K562 (cell line): ENCODE data around the gene DGUOK. TPM values are rescaled to one million over a fixed set of nuclear protein-coding genes. Genes with fewer than 3 reads are reported as not detected.

Experiments
- ATAC-seq: fragments of 200-7000 bp; cut with Tn5 transposase; 3 replicates; pipeline ENCODE4 v1.9.1; 2020; ENCODE audit warnings: moderate library complexity
- BruUV-seq: library from RNA; stranded (reverse); fragments of 400-500 nt; replicated peaks from 2 replicates; lab custom pipeline; 2021; lab: Mats Ljungman, UMichigan
- CTCF ChIA-PET: fragments of 300-600 bp; formaldehyde crosslinking; extraction: SDS; loops from one replicate; lab custom pipeline; 2021; ENCODE audit warnings: low intra/inter-chr PET ratio; lab: Yijun Ruan, JAX
- POLR2A ChIA-PET: fragments of 300-600, 350-650 bp; sonication (Branson Sonifier 250); formaldehyde crosslinking; extraction: SDS; loops from one replicate; lab custom pipeline; 2021; ENCODE audit warnings: antibody characterized with exemption, inconsistent platforms; lab: Yijun Ruan, JAX
- DNase-seq, 4 experiments: peaks; one replicate each; pipeline versions ENCODE4 v3.0.0 to v3.0.0-alpha.2; 2011 to 2018; ENCODE audit warnings: low spot score in 3 of 4, mixed read lengths in 3 of 4; ENCODE audit errors: extremely low read depth in 1 of 4
- FAIRE-seq: peaks from 2 replicates; lab custom pipeline; 2011; peaks lifted over from hg19 to GRCh38; lab: Jason Lieb, UNC
- H2AFZ ChIP-seq: 2 replicates; pipeline ENCODE4 v1.6.0; 2011; ENCODE audit warnings: low read depth, low read length, control low read depth, inconsistent platforms
- H3K27ac ChIP-seq: fragments of 200-600 bp; 3 replicates; pipeline ENCODE4 v1.8.0; 2011; ENCODE audit warnings: low read depth, mild to moderate bottlenecking, control low read depth, inconsistent platforms, low read length, moderate library complexity, mixed read lengths; ENCODE audit errors: extremely low read depth
- H3K27me3 ChIP-seq, 2 experiments: fragments of 300-600 bp in 1 of 2; 2 replicates in 1 of 2; 3 replicates in 1 of 2; pipeline versions ENCODE4 v1.6.0 to v1.8.0; 2011; ENCODE audit warnings: inconsistent platforms in 2 of 2, low read length in 2 of 2, mild to moderate bottlenecking in 1 of 2, mixed read lengths in 1 of 2, moderate library complexity in 1 of 2; ENCODE audit not compliant: control insufficient read depth in 2 of 2, insufficient read depth in 2 of 2
- H3K36me3 ChIP-seq: fragments of 300-600 bp; 3 replicates; pipeline ENCODE4 v1.8.0; 2011; ENCODE audit warnings: mild to moderate bottlenecking, low read length, inconsistent platforms; ENCODE audit not compliant: control insufficient read depth, insufficient read depth
- H3K4me1 ChIP-seq, 2 experiments: fragments of 200-600 bp in 1 of 2; replicated peaks in 1 of 2; 2 replicates in 1 of 2; 3 replicates in 1 of 2; pipeline versions ENCODE4 v1.5.1 to v1.8.0; 2011; ENCODE audit warnings: inconsistent platforms in 2 of 2, low read length in 2 of 2, mild to moderate bottlenecking in 1 of 2, mixed read lengths in 1 of 2, moderate library complexity in 1 of 2; ENCODE audit not compliant: control insufficient read depth in 2 of 2, insufficient read depth in 2 of 2
- H3K4me2 ChIP-seq: 2 replicates; pipeline ENCODE4 v1.6.1; 2011; ENCODE audit warnings: low read length, control low read depth, inconsistent platforms, mixed read lengths; ENCODE audit not compliant: insufficient read depth
- H3K4me3 ChIP-seq: fragments of 200-600 bp; sonication (generic), shearing (Covaris generic); 2 replicates; pipeline ENCODE4 v1.5.1; 2016; ENCODE audit warnings: control low read depth, inconsistent platforms
- H3K79me2 ChIP-seq: fragments of 200-600 bp; 3 replicates; pipeline ENCODE4 v1.8.0; 2011; ENCODE audit warnings: low read length, inconsistent platforms; ENCODE audit not compliant: control insufficient read depth, insufficient read depth
- H3K9ac ChIP-seq, 2 experiments: 2 replicates each; pipeline versions ENCODE4 v1.6.0 to v1.6.1; 2011; ENCODE audit warnings: low read depth in 2 of 2, low read length in 2 of 2, control low read depth in 1 of 2, inconsistent platforms in 1 of 2, mild to moderate bottlenecking in 1 of 2, mixed read lengths in 1 of 2; ENCODE audit not compliant: insufficient read depth in 1 of 2
- H3K9me1 ChIP-seq: one replicate; pipeline ENCODE4 v1.6.0; 2011; ENCODE audit warnings: inconsistent platforms, mild to moderate bottlenecking, low read length, moderate library complexity; ENCODE audit not compliant: control insufficient read depth, insufficient read depth
- H3K9me3 ChIP-seq: replicated peaks from 2 replicates; pipeline ENCODE4 v1.5.1; 2011; ENCODE audit warnings: low read depth, low read length, inconsistent platforms; ENCODE audit not compliant: control insufficient read depth, insufficient read depth
- H4K20me1 ChIP-seq: replicated peaks from 2 replicates; pipeline ENCODE4 v1.6.1; 2011; ENCODE audit warnings: low read length, inconsistent platforms, mixed read lengths; ENCODE audit not compliant: control insufficient read depth, insufficient read depth
- CBFA2T3 ChIP-seq: fragments of 450-650 bp; IDR thresholded peaks from 2 replicates; pipeline ENCODE4 v1.6.1; 2017
- ELF4 ChIP-seq: fragments of 450-650 bp; formaldehyde crosslinking; IDR thresholded peaks from 2 replicates; pipeline ENCODE4 v1.4.0; 2022; ENCODE audit warnings: missing genetic modification characterization
- EP400 ChIP-seq: fragments of 450-650 bp; IDR thresholded peaks from 2 replicates; pipeline ENCODE4 v1.6.1; 2017; ENCODE audit warnings: antibody characterized with exemption, mild to moderate bottlenecking, moderate library complexity
- HCFC1 ChIP-seq: IDR thresholded peaks from 2 replicates; pipeline ENCODE4 v1.6.1; 2012; ENCODE audit warnings: low read depth, low read length, improper control_type of control experiment
- HOXB6 ChIP-seq: fragments of 250-450 bp; sonication (Bioruptor Pico); IDR thresholded peaks from 2 replicates; pipeline ENCODE4 v1.5.1; 2022; ENCODE audit warnings: mild to moderate bottlenecking, borderline replicate concordance
- KDM4B ChIP-seq, 2 experiments: fragments of 450-650 bp in 1 of 2; sonication (generic) in 1 of 2; IDR thresholded peaks; 2 replicates each; pipeline ENCODE4 v1.6.1; 2016 to 2017; ENCODE audit warnings: borderline replicate concordance in 2 of 2, antibody characterized with exemption in 1 of 2, low read depth in 1 of 2, mild to moderate bottlenecking in 1 of 2
- MAZ ChIP-seq, 2 experiments: fragments of 450-650 bp in 1 of 2; sonication (generic) in 1 of 2; formaldehyde crosslinking; IDR thresholded peaks in 1 of 2; conservative IDR thresholded peaks in 1 of 2; 2 replicates each; pipeline versions ENCODE4 v1.4.0 to v1.5.0; 2020; ENCODE audit warnings: mild to moderate bottlenecking in 1 of 2, missing genetic modification reagents in 1 of 2
- MBD2 ChIP-seq: sonication (generic); IDR thresholded peaks from 2 replicates; pipeline ENCODE4 v1.6.1; 2016; ENCODE audit warnings: low read depth, borderline replicate concordance
- MXI1 ChIP-seq: IDR thresholded peaks from 2 replicates; pipeline ENCODE4 v1.6.1; 2011; ENCODE audit warnings: low read depth, mild to moderate bottlenecking, improper control_type of control experiment, low read length
- NR2F6 ChIP-seq: fragments of 450-650 bp; formaldehyde crosslinking; IDR thresholded peaks from 2 replicates; pipeline ENCODE4 v1.4.0; 2020; ENCODE audit warnings: mild to moderate bottlenecking
- TEAD1 ChIP-seq, 2 experiments: fragments of 450-650 bp in 1 of 2; sonication (generic) in 1 of 2; formaldehyde crosslinking; IDR thresholded peaks; 2 replicates each; pipeline versions ENCODE4 v1.4.0 to v1.8.0; 2020 to 2022; ENCODE audit warnings: mild to moderate bottlenecking in 2 of 2, missing genetic modification reagents in 1 of 2
- TSC22D4 ChIP-seq: fragments of 450-650 bp; IDR thresholded peaks from 2 replicates; pipeline ENCODE4 v1.6.1; 2016; ENCODE audit warnings: missing genetic modification characterization, missing biosample characterization, control low read depth
- YY1 ChIP-seq, 3 experiments: IDR thresholded peaks; 2 replicates each; pipeline ENCODE4 v1.6.1; 2011; ENCODE audit warnings: low read length in 2 of 3, mild to moderate bottlenecking in 2 of 3, moderate library complexity in 2 of 3, borderline replicate concordance in 1 of 3, control low read depth in 1 of 3, low read depth in 1 of 3; ENCODE audit not compliant: insufficient read depth in 3 of 3, insufficient replicate concordance in 2 of 3, control insufficient read depth in 1 of 3, insufficient read length in 1 of 3; ENCODE audit errors: extremely low read depth in 1 of 3
- ZNF586 ChIP-seq: fragments of 450-650 bp; formaldehyde crosslinking; conservative IDR thresholded peaks from 2 replicates; pipeline ENCODE4 v1.4.0; 2020; ENCODE audit warnings: mild to moderate bottlenecking, moderate library complexity
- ZNF766 ChIP-seq: fragments of 200-800 bp; sonication (Bioruptor generic); conservative IDR thresholded peaks from 2 replicates; pipeline ENCODE4 v1.6.1; 2016; ENCODE audit warnings: missing genetic modification characterization, missing compliant biosample characterization
- ZNF780A ChIP-seq: fragments of 250-450 bp; sonication (Bioruptor Pico); IDR thresholded peaks from 2 replicates; pipeline ENCODE4 v1.5.0; 2021; ENCODE audit warnings: mild to moderate bottlenecking
- WGBS: fragments of 100-300 bp; shearing (Covaris generic); methylation state at CpG from one replicate; pipeline ENCODE4 v1.1.6; 2016; ENCODE audit warnings: low coverage, mixed read lengths; ENCODE audit not compliant: insufficient coverage; ENCODE audit errors: missing lambda C conversion rate; 5-methylcytosine and 5-hydroxymethylcytosine counted together
- in situ Hi-C: fragments of 300-500 bp; cut with MboI; formaldehyde crosslinking; loops from 4 replicates; pipeline ENCODE4 v1.15.0; 2018; ENCODE audit warnings: inconsistent platforms, mixed read lengths
- intact Hi-C: fragments of 100-400 bp; cut with micrococcal nuclease; formaldehyde crosslinking; loops from 2 replicates; pipeline ENCODE4 v1.14.2; 2022
- polyA plus RNA-seq, 8 experiments: library from polyadenylated mRNA; depleted of rRNA in 4 of 8; stranded (reverse) in 5 of 8; unstranded in 3 of 8; fragments of >200 nt; fragmentation: Nextera tagmentation in 2 of 8; fragmentation: Illumina TruSeq in 1 of 8; extraction: Ambion mirVana in 2 of 8; extraction: Trizol in 1 of 8; gene quantifications; 2 replicates each; pipeline versions ENCODE4 v1.2.1 to v1.2.3, GENCODE V29; 2011 to 2014; ENCODE audit warnings: inconsistent platforms in 1 of 8, missing spikeins in 1 of 8
- total RNA-seq, 7 experiments: library from RNA; depleted of rRNA in 6 of 7; stranded (reverse); fragments of >200 nt in 6 of 7; fragmentation: Illumina TruSeq in 2 of 7; extraction: Trizol in 2 of 7; gene quantifications; 2 replicates each; pipeline versions ENCODE4 v1.2.1 to v1.2.3, GENCODE V29; 2011 to 2021; ENCODE audit warnings: low replicate concordance in 1 of 7
- TF ChIP-seq, protein P1 (sequence below): sonication (generic); formaldehyde crosslinking; IDR thresholded peaks from 2 replicates; pipeline ENCODE4 v1.8.1; 2023; ENCODE audit warnings: mild to moderate bottlenecking, missing genetic modification reagents
- TF ChIP-seq, protein P2 (sequence below): sonication (generic); formaldehyde crosslinking; IDR thresholded peaks from 2 replicates; pipeline ENCODE4 v1.8.0; 2022; ENCODE audit warnings: missing genetic modification reagents, mild to moderate bottlenecking, borderline replicate concordance

Gene DGUOK
- total and polyA plus RNA-seq, 9 of the 15 experiments (the other 6 are each of a cell fraction or from before 2014, with no cell fraction given), result 67.0 to 288 (median 126) TPM

- no peaks in the 10 kb centered on the region for H3K9me3 ChIP-seq
- H3K27ac ChIP-seq, result peak overlapping the region; percentile 83
- H4K20me1 ChIP-seq, result peaks cover 20% of the 10 kb centered on the region; the same call in 1 of the 2 replicates
- peak overlapping the region; percentile 75 for H2AFZ ChIP-seq
- peak overlapping the region; percentile 71 for H3K4me2 ChIP-seq
- FAIRE-seq (peak; percentile 69), DNase-seq (peak in 2 of 4 experiments; percentile 56 to 62), ATAC-seq (peak; percentile 6)
- H3K9ac ChIP-seq, result peak overlapping the region; percentile 77 to 94
- H3K27me3 ChIP-seq, result no peaks in the 10 kb centered on the region
- H3K4me3 ChIP-seq, result peak overlapping the region; percentile 39
- H3K79me2 ChIP-seq, result peaks cover 57% of the 10 kb centered on the region
- peaks cover 6% of the 10 kb centered on the region for H3K9me1 ChIP-seq
- ChIA-PET CTCF (no interaction called here), POLR2A (interaction anchor here (0.7 to 1.0 kb wide), 2 partner anchors 12 to 53 kb away, joined by 3 read pairs; no protein-coding TSS in a partner anchor)
- peaks cover 69 to 75% of the 10 kb centered on the region in 2 experiments for H3K4me1 ChIP-seq
- peaks cover 23% of the 10 kb centered on the region for H3K36me3 ChIP-seq
- intact Hi-C loops, result loop anchor here (2.0 to 10.0 kb wide), 2 partner anchors 27 to 159 kb away; partner anchors contain the start of gene STAMBP
- in situ Hi-C loops, result no loop called here
- BruUV-seq, result no TSS peak
- 29% methylated on average over 35 of the region's 35 CpGs for WGBS
- TF ChIP-seq ZNF586 (CRISPR knock-in tag) (no peak), HOXB6 (no peak), MAZ (CRISPR knock-in tag; conservative IDR thresholded peaks at IDR 0.05 in 1 of 2, IDR thresholded peaks at IDR 0.05 in 1 of 2) (no peak), YY1 (IDR thresholded peaks at IDR 0.05; ENCODE audit: borderline replicate concordance in 1 of 3, control insufficient read depth in 1 of 3, extremely low read depth in 1 of 3, insufficient read depth in 3 of 3, insufficient read length in 1 of 3, insufficient replicate concordance in 2 of 3, low read depth in 1 of 3, low read length in 2 of 3) (peak in 1 of 3 experiments; percentile 56), TSC22D4 (tag) (no peak), NR2F6 (CRISPR knock-in tag) (no peak), ELF4 (no peak), ZNF780A (CRISPR knock-in tag) (no peak), HCFC1 (no peak), MBD2 (no peak), MXI1 (no peak), ZNF766 (CRISPR knock-in tag) (no peak), KDM4B (IDR thresholded peaks at IDR 0.05; ENCODE audit: borderline replicate concordance in 2 of 2, low read depth in 1 of 2) (no peak), CBFA2T3 (no peak), TEAD1 (CRISPR knock-in tag; IDR thresholded peaks at IDR 0.05) (0 out of 4 replicates have a peak, but pooled peaks of 1 of the 2 experiments have one; percentile 26), EP400 (no peak)
- TF ChIP-seq, protein P1, sequence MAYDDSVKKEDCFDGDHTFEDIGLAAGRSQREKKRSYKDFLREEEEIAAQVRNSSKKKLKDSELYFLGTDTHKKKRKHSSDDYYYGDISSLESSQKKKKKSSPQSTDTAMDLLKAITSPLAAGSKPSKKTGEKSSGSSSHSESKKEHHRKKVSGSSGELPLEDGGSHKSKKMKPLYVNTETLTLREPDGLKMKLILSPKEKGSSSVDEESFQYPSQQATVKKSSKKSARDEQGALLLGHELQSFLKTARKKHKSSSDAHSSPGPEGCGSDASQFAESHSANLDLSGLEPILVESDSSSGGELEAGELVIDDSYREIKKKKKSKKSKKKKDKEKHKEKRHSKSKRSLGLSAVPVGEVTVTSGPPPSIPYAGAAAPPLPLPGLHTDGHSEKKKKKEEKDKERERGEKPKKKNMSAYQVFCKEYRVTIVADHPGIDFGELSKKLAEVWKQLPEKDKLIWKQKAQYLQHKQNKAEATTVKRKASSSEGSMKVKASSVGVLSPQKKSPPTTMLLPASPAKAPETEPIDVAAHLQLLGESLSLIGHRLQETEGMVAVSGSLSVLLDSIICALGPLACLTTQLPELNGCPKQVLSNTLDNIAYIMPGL (CRISPR knock-in tag), result no peak
- TF ChIP-seq, protein P2, sequence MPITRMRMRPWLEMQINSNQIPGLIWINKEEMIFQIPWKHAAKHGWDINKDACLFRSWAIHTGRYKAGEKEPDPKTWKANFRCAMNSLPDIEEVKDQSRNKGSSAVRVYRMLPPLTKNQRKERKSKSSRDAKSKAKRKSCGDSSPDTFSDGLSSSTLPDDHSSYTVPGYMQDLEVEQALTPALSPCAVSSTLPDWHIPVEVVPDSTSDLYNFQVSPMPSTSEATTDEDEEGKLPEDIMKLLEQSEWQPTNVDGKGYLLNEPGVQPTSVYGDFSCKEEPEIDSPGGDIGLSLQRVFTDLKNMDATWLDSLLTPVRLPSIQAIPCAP (CRISPR knock-in tag), result no peak
Measured at GRCh38 chr2:73983322-73984202, 56.9 kb downstream of the DGUOK start.
